PFSK-1 (cell line): Measurements from ENCODE around the gene PPP3CA.

Experiments
- POLR2AphosphoS5 ChIP-seq: IDR thresholded peaks from 2 replicates; pipeline ENCODE4 v1.6.1; 2012; ENCODE audit warnings: low read depth, mild to moderate bottlenecking, control low read depth, low read length, moderate library complexity
- REST ChIP-seq, 2 experiments: IDR thresholded peaks; 2 replicates each; pipeline versions ENCODE4 v1.6.1 to v1.8.0; 2011 to 2012; ENCODE audit warnings: low read depth in 2 of 2, low read length in 2 of 2, control low read depth in 1 of 2, inconsistent platforms in 1 of 2, mild to moderate bottlenecking in 1 of 2, moderate library complexity in 1 of 2; ENCODE audit not compliant: insufficient read depth in 1 of 2
- SIN3A ChIP-seq: IDR thresholded peaks from 2 replicates; pipeline ENCODE4 v1.6.1; 2012; ENCODE audit warnings: mild to moderate bottlenecking, low read length, moderate library complexity, borderline replicate concordance; ENCODE audit not compliant: insufficient read depth
- TAF1 ChIP-seq: IDR thresholded peaks from 2 replicates; pipeline ENCODE4 v1.6.1; 2012; ENCODE audit warnings: low read length, control low read depth, borderline replicate concordance; ENCODE audit not compliant: insufficient read depth

- TF ChIP-seq POLR2AphosphoS5 (no peak; the same call in 1 of the 2 replicates), TAF1 (no peak), REST (IDR thresholded peaks at IDR 0.05; ENCODE audit: insufficient read depth in 1 of 2, low read depth in 2 of 2, low read length in 2 of 2) (0 out of 4 replicates have a peak, but pooled peaks of 1 of the 2 experiments have one; percentile 43), SIN3A (no peak)
Measured at GRCh38 chr4:101020956-101021355, 326.4 kb downstream of the PPP3CA start.
